ENCODE measurements around the gene ORAI3. TPM values are rescaled to one million over a fixed set of nuclear protein-coding genes. Genes with fewer than 3 reads are reported as not detected.

ORAI3 gene
- total and polyA plus RNA-seq, 9 donors: 21.5 to 30.8 (median 25.2) TPM

- TF ChIP-seq EP300 (IDR thresholded peaks at IDR 0.05) (no peak), CTCF (IDR thresholded peaks at IDR 0.05) (no peak), POLR2A (IDR thresholded peaks at IDR 0.05) (no peak)
- Histone ChIP-seq H3K9me3 (no peaks in the 10 kb centered on the region), H3K36me3 (no peaks in the 10 kb centered on the region), H3K27me3 (no peaks in the 10 kb centered on the region), H3K4me3 (peak overlapping the region; percentile 84), H3K27ac (peak overlapping the region; percentile 77 to 85), H3K4me1 (ENCODE audit: insufficient read depth) (no peaks in the 10 kb centered on the region)
- WGBS, 3 donors: 2 to 5% (median 3%) methylated on average over 21 to 53 of the region's 53 CpGs
- DNase-seq: peak; percentile 53 to 76 (median 73)
- intact Hi-C loops (cut with DNase I): no loop called here
Observed at GRCh38 chr16:30924076-30924912, 24.6 kb upstream of the ORAI3 start.

GRCh38 chr16:30924913-30925631, 23.8 kb upstream of the ORAI3 start:
- intact Hi-C loops (cut with DNase I): no loop called here
- WGBS, 3 donors: 49 to 58% (median 55%) methylated on average over 11 of the region's 11 CpGs
- Histone ChIP-seq H3K27ac (peak overlapping the region in 1 of 2 donors; percentile 85), H3K27me3 (no peaks in the 10 kb centered on the region), H3K4me1 (ENCODE audit: insufficient read depth) (no peaks in the 10 kb centered on the region), H3K4me3 (no peak overlapping the region), H3K36me3 (no peaks in the 10 kb centered on the region), H3K9me3 (no peaks in the 10 kb centered on the region)
- DNase-seq: peak in 2 of 5 donors; percentile 38 to 50
- TF ChIP-seq EP300 (IDR thresholded peaks at IDR 0.05) (no peak), CTCF (IDR thresholded peaks at IDR 0.05) (no peak), POLR2A (IDR thresholded peaks at IDR 0.05) (no peak)

- Histone ChIP-seq H3K27ac (no peak overlapping the region), H3K4me3 (no peak overlapping the region), H3K4me1 (ENCODE audit: insufficient read depth) (no peaks in the 10 kb centered on the region), H3K27me3 (no peaks in the 10 kb centered on the region), H3K36me3 (no peaks in the 10 kb centered on the region), H3K9me3 (no peaks in the 10 kb centered on the region)
- TF ChIP-seq POLR2A (IDR thresholded peaks at IDR 0.05) (no peak), CTCF (IDR thresholded peaks at IDR 0.05) (no peak), EP300 (IDR thresholded peaks at IDR 0.05) (no peak)
- 81 to 85% (median 83%) methylated on average over 26 of the region's 26 CpGs for WGBS, 3 donors
- DNase-seq: peak in 3 of 5 donors; percentile 36 to 59 (median 59)
- intact Hi-C loops (cut with DNase I): no loop called here
Observed at GRCh38 chr16:30925632-30925987, 23.3 kb upstream of the ORAI3 start.

GRCh38 chr16:30925995-30926811, 22.7 kb upstream of the ORAI3 start:
- H3K4me1 ChIP-seq (ENCODE audit: insufficient read depth): no peaks in the 10 kb centered on the region
- no peak overlapping the region for H3K4me3 ChIP-seq
- TF ChIP-seq CTCF (IDR thresholded peaks at IDR 0.05): no peak
- no peak for TF ChIP-seq POLR2A (IDR thresholded peaks at IDR 0.05)
- TF ChIP-seq EP300 (IDR thresholded peaks at IDR 0.05): no peak
- intact Hi-C loops (cut with DNase I): no loop called here
- DNase-seq: peak in 2 of 5 donors; percentile 21 to 42
- H3K36me3 ChIP-seq: no peaks in the 10 kb centered on the region
- H3K27me3 ChIP-seq: no peaks in the 10 kb centered on the region
- H3K27ac ChIP-seq: no peak overlapping the region
- WGBS, 3 donors: 57 to 60% (median 57%) methylated on average over 10 of the region's 10 CpGs
- H3K9me3 ChIP-seq: no peaks in the 10 kb centered on the region
